ENCODE data around the gene CHADL. TPM values are rescaled to one million over a fixed set of nuclear protein-coding genes. Genes with fewer than 3 reads are reported as not detected.

Gene CHADL
- total and polyA plus RNA-seq, 12 donors: 4.5 to 46.6 (median 10.6) TPM

DNA sequence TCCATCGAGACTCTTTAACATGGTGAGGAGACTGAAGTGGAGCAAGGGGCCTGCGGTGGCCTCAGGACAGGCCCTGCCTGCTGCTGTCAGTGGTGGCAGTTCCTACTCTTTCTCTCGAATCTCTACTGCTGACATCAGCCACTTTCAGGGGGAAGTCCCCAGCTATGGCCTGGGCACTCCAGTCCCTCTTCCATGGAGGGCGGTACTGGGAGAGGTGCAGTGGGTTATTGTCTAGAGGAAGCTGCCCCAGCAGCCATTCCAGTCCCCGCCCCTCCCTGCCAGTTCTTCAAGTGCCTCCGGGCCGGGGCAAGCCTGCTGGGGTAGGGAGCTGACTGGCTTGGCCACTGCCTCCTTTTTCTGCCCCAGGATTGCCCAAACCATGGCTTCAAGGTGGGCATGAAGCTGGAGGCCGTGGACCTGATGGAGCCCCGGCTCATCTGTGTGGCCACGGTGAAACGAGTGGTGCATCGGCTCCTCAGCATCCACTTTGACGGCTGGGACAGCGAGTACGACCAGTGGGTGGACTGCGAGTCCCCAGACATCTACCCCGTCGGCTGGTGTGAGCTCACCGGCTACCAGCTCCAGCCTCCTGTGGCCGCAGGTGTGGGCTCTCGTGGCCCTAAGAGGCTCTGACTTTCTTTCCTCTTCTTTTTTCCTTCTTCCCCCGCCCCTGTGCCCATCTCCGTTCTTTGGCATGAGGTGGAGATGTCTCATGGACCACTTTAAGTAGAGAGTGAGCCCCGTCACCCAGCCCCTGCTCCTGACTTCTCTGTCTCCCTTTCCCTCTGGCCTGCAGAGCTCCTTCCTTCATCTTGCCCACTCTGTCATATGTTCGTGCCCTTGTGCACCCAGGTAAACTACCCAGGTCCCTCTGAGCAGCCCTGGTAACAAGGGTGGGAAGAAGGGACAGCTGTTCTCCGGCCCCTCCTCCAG, 13.7 kb downstream of the CHADL start:
- H3K4me1 ChIP-seq: peaks cover 10 to 31% (median 29%) of the 10 kb centered on the region in 9 donors
- H3K27ac ChIP-seq: peak overlapping the region in 1 of 10 donors; percentile 60
- no peaks in the 10 kb centered on the region for H3K9me3 ChIP-seq
- TF ChIP-seq, protein P1, sequence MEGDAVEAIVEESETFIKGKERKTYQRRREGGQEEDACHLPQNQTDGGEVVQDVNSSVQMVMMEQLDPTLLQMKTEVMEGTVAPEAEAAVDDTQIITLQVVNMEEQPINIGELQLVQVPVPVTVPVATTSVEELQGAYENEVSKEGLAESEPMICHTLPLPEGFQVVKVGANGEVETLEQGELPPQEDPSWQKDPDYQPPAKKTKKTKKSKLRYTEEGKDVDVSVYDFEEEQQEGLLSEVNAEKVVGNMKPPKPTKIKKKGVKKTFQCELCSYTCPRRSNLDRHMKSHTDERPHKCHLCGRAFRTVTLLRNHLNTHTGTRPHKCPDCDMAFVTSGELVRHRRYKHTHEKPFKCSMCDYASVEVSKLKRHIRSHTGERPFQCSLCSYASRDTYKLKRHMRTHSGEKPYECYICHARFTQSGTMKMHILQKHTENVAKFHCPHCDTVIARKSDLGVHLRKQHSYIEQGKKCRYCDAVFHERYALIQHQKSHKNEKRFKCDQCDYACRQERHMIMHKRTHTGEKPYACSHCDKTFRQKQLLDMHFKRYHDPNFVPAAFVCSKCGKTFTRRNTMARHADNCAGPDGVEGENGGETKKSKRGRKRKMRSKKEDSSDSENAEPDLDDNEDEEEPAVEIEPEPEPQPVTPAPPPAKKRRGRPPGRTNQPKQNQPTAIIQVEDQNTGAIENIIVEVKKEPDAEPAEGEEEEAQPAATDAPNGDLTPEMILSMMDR (IDR thresholded peaks at IDR 0.05): no peak
- no peak overlapping the region for H3K4me3 ChIP-seq
- 94 to 96% methylated on average over 26 of the region's 26 CpGs for WGBS, 2 donors
- no peaks in the 10 kb centered on the region for H3K27me3 ChIP-seq
- peaks cover 0 to 85% (median 54%) of the 10 kb centered on the region in 9 donors for H3K36me3 ChIP-seq
- peak in 3 of 8 donors; percentile 10 to 28 (median 25) for ATAC-seq
- DNase-seq: peak in 1 of 2 donors; percentile 39
- intact Hi-C loops (cut with DNase I): no loop called here

DNA sequence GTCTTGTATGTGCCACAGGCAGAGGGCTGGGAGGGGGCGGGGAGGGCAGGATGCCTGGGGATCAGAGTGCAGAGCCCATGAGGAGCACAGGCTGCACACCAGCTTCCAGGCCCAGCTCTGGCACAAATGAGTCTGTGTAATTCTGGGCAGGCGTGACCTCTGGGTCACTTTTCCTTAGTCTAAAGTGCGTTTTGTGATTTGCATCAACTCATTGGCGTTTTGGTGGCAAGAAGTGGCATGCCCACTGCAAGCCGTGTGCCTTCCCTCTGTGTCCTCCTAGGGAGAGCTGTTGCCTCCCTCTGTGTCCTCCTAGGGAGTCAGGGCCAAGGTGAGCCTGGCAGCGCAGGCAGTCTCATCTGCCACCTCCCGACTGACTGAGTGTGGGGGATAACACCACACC, 17.2 kb downstream of the CHADL start:
- intact Hi-C loops (cut with DNase I): no loop called here
- 89 to 96% methylated on average over 7 of the region's 7 CpGs for WGBS, 2 donors

DNA sequence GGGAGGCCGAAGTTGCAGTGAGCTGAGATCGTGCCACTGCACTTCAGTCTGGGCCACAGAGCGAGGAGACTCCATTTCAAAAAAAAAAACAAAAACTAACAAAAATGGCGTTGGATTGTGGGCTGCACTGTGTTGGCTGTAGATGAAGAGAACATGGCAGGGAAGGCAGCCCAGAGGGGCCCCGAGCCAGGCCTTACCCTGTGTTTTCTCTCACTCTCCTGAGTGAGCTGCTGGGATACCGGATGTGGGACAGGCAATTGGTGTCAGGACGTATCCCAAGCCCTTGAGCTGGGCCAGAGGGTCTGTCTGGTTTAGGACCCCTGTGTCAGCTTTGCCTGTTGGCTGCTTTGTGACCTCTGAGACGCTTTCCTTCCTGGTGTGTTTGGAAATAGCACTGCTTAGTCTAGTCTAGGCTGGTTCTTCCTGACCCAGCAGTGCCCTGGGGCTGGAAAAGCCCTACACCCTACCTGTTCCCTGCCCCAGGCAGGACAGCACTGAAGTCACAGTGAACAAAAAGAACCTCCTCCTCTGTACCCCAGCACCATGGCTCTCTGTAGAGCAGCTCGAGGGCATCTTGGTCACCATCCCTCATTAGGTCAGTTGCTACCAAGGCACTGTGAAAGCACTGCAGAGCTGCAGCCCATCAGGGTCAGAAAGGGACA, 17.8 kb downstream of the CHADL start:
- no peak for DNase-seq
- H3K4me3 ChIP-seq: no peak overlapping the region
- H3K4me1 ChIP-seq: peaks cover 0 to 13% (median 6%) of the 10 kb centered on the region in 9 donors
- 92 to 94% methylated on average over 9 of the region's 9 CpGs for WGBS, 2 donors
- intact Hi-C loops (cut with DNase I): no loop called here
- no peaks in the 10 kb centered on the region for H3K27me3 ChIP-seq
- H3K9me3 ChIP-seq: no peaks in the 10 kb centered on the region
- TF ChIP-seq, protein P1 (IDR thresholded peaks at IDR 0.05): no peak
- peaks cover 0 to 94% (median 79%) of the 10 kb centered on the region in 9 donors for H3K36me3 ChIP-seq
- no peak for ATAC-seq
- H3K27ac ChIP-seq: no peak overlapping the region

More for the DNA sequence above, 17.2 kb downstream of the CHADL start:
- H3K36me3 ChIP-seq: peaks cover 0 to 99% (median 82%) of the 10 kb centered on the region in 9 donors
- no peaks in the 10 kb centered on the region for H3K9me3 ChIP-seq
- peaks cover 0 to 8% (median under 1%) of the 10 kb centered on the region in 9 donors for H3K4me1 ChIP-seq
- H3K27ac ChIP-seq: no peak overlapping the region
- no peak overlapping the region for H3K4me3 ChIP-seq
- DNase-seq: no peak
- no peak for ATAC-seq
- TF ChIP-seq, protein P1 (IDR thresholded peaks at IDR 0.05): no peak
- H3K27me3 ChIP-seq: no peaks in the 10 kb centered on the region

DNA sequence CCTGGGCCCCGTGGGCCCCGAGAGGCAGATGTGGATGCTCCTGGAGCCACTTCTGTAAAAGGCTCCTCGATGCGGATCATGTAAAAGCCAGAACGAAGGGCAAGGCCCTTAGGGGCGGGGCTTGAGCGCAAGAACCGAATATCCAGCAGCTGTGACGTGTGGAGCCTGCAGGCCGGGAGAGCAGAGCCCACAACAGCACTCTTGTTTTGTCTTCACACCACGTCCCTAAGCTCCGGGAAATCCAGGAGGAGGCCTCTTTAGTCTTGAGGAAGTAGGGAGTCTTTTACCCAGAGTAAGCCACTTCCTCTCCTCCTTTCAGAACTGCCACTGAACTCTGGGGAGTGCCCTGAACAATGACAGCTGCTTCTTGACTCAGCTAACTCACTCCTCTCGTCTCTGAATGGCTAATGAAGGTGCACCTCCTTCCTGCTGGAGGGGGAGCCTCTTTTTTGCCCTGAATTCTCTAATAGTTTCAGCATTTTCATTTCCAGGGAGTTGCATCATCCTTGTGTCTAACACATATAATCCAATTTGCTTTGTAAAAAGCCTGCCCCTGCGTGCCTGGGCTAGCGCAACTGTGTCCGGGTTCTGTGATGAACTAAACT, 23.1 kb downstream of the CHADL start:
- ATAC-seq (peak; percentile 87 to 95 (median 91)), DNase-seq (peak; percentile 69 to 83)
- TF ChIP-seq, protein P1 (IDR thresholded peaks at IDR 0.05): no peak
- Histone ChIP-seq H3K27ac (peak overlapping the region; percentile 70 to 89 (median 80)), H3K9me3 (no peaks in the 10 kb centered on the region), H3K4me1 (peaks cover 12 to 40% (median 27%) of the 10 kb centered on the region in 9 donors), H3K4me3 (peak overlapping the region in 8 of 10 donors; percentile 3 to 45 (median 30)), H3K27me3 (no peaks in the 10 kb centered on the region), H3K36me3 (peaks cover 0 to 69% (median 48%) of the 10 kb centered on the region in 9 donors)
- WGBS, 2 donors: 33 to 37% methylated on average over 16 of the region's 16 CpGs
- intact Hi-C loops (cut with DNase I): no loop called here

All from heart right ventricle (tissue), 16 donors.